ENCODE measurements around the gene DHRS7.

The DHRS7 gene

DNA sequence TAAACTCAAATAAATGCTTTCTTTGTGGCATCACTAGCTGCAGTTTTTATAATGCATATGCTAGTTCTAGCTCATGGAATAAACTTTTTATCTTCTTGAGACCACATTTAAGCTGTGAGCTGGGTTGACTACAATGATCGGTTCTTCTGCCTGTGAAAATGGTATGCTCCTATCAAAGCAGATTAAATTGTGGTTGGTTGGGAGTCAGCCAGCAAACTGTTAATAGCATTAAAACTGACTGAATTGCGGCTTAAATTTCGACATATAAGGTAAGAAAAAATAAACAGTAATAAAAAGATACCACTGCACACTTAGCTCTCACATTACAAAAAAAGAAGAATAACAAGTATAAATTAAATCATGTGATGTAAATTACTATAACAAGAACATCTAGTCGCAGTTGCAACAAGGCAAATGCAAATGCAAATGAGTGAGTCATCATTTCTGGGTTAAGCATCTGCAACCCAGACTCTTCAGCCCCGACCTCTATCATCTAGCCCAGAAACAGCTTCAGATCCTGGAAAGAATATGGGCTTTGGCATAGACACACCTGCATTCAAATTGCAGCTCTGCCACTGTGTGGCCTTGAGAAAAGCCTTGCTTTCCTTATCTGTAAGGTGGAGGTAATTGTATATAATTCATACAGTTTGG lies 19.8 kb upstream of the DHRS7 start:
- no peak for DNase-seq (ENCODE audit: low read depth)

DNA sequence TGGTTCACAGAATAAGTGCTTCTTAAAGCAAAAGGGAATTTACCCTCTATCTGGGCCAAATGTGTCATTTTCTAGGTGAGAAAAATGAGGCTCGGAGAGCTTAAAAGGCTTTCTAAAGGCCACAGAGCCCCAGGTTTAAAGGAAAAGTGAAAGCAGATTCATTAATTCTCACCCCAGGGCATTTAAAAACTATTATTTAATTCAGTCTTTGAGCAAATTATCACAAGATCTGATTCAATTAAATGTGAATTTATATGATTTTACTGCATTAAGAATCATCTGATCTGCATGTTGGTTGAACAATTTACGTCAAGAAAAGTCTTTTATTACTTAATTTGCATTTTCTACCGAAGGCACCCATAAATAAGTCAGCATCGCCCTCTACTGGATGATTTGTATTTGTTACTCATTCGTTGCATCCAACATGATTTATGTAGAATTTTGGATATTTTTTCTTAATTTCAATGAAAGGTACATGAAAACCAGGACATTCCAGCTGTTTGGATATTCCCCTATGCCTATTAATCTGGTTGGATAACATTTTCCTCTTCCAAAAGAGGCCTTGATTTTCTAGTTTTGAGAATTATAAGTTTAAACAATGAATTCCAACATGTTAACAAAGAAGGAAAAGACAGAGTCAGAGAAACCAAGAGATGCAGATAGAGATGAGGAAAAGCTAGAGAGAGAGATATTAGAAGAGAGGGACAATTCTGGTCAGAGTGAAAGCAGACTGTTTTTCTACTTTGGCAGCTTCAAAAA lies 19.1 kb upstream of the DHRS7 start:
- no peak for DNase-seq (ENCODE audit: low read depth)

DNA sequence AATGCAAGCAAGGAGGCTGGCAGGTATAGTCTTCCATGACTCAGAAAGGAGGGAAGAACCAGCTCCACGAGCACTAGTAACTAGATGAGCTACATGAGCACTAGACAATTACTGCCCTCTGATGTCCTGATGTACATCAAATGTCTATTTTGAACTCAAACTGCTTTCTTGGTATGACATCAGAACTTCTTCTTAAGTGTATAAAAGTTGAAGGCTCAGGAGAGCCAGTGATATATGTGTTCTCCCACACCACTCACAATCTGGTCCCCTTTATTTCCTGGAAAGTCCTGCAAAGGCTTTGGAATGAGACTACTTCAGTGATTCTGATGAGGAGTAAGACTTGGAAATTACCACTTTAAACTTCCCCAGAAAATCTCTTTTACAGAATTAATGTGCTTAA lies 18.5 kb upstream of the DHRS7 start:
- DNase-seq (ENCODE audit: low read depth): no peak

DNA sequence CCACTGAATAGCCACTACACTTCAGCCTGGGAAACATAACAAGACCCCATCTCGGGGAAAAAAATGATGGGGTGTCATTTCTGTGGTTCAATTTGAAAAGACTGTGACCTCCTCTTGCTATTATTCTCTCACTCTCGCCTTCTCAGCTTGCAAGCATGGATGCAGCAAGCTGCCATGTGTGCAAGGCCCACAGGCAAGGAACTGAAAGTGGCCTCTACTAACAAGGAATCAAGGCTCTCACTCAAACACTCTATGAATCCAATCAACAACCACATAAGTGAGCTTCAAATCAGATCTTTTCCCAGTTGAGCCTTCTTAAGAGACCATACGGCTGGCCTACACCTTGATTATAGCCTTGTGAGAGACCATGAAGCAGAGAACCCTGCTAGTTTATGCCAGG lies 17.9 kb upstream of the DHRS7 start:
- no peak for DNase-seq (ENCODE audit: low read depth)

DNA sequence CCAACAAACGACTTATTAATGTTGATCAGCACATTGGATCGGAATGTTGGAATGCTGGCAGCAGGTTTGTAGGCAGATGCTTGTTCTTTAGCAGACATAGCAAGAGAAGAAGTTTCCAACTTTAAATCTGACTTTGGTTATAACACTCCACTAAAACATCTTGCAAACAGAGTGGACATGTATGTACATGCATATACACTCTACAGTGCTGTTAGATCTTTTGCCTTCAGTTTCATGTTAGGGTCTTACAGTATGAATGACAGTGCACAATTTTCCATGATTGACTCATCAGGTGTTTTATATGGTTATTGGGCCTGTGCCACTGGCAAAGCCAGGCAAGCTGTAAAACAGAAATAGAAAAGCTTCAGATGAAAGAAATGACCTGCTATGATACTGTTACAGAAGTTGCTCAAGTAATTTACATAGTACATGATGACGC lies 14.3 kb upstream of the DHRS7 start:
- no peak for DNase-seq (ENCODE audit: low read depth)

DNA sequence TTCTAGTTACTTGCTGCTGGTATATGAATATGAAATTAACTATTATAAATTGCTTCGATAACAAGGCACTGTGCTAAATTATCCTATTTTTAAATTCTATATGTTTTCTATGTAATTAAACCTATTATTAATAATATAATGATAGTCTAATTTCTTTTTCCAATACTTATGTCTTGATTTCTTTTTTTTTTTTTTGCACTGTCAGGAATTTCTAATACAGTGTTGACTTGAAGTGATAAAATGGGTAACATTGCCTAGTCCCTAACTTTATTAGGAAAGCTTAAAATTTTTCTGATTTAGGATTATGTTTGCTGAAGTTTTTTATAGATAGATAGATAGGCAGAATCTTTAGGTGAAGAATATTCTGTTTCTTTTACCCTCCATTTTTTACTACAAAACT lies 13.6 kb upstream of the DHRS7 start:
- DNase-seq (ENCODE audit: low read depth): no peak

DNA sequence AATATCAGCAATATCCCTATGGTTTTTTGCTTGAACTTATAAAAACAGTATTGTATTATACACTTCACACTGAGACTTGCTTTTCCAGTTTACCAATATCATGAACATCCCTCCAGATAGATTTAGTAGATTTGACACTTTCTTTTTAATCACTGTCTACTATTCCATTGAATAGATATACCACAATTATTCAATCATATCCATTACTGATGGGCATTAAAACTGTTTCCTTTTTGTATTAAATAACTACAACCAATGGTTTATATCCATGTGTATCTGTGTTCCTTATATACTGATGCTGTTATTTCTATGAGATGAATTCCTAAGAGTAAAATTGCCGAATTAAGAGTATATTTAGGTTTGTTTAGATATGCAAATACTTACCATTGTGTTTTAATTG lies 13.0 kb upstream of the DHRS7 start:
- no peak for DNase-seq (ENCODE audit: low read depth)

DNA sequence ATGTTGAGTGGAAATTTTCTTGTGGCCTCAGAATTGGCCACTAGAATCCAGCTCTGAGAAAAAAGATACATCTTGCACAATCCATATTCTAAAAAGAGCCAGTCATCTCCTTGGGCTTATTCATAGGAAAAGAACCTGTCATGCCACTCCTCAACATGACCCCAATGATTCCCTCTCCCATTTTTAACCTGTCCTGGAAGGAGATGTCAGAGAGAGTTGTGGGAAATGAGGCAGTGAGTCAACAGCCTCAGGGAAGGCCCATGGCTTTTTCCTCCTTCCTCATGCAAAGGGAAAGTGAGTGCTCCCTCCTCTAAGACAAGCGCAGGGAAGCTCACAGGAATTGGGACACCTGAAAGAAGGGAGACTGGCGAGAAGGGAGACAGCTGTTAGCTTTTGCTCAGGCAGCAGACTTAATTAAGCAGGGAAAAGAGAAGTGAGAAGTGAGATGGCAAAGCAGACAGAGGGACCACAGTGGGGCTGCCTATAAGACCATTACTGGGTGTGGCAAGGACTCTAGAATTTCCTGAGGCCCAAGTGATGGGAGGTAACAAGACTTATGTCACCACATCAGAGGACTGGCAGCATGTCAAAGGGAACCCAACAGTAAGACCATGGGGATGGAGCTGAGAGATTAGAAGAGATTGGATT lies 10.2 kb upstream of the DHRS7 start:
- DNase-seq (ENCODE audit: low read depth): no peak

DNA sequence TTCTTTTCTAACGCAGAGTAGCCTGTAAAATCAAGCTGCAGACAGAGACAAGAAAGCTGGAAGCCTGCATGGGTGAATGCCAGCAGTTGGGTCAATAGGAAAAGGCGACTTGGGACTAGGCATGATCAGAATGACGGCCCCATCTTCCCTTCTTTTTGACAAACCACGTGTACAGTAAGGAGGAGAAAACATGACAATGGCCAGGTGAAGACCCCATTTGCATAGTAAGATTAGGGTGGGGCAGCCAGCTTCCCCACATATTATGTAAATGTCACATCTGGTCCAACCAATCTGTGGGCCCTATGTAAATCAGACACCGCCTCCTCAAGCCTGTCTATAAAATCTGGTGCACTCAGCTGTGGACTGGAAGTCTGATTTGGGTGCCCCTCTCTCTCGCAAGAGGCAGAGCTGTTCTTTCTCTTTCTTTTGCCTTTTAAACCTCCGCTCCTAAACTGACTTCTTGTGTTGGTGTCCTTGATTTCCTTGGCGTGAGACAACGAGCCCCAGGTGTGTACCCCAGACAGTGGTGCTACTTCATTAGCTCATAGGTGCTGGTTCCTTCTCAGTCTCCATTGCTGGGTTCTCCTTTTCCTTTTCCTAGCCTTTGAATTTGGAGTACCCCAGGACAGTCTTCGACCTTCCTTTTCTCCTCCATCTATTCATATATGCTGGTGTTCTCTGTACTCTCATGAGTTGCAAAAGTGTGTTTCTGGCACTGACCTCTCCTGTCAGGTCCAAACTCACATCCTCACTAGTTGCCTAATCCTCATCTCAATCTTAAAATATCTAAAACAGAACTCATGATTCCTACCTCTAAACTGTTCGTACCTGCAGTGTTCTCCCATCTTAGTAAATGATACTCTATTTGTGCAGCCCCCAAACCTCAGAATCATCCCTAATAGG lies 9.4 kb upstream of the DHRS7 start:
- no peak for DNase-seq (ENCODE audit: low read depth)

DNA sequence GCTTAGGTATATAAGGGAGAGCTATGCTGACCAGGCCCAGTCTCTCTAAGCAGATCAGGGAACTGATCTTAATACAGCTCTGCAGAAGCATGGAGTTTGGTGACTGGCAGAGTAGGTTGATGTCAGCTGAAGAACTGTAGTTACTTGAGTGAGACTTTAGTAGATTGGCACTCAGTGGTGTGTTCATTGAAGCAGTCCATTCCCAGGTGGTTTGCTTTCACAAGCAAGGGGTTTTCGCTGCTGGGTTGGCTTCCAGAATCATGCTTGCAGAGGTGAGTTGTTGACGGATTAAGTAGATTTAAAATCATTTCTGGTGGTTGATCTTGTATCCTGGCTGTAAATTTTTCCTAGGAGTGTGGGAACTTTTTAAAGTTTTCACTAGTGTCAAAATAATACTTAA lies 6.5 kb upstream of the DHRS7 start:
- DNase-seq (ENCODE audit: low read depth): no peak

DNA sequence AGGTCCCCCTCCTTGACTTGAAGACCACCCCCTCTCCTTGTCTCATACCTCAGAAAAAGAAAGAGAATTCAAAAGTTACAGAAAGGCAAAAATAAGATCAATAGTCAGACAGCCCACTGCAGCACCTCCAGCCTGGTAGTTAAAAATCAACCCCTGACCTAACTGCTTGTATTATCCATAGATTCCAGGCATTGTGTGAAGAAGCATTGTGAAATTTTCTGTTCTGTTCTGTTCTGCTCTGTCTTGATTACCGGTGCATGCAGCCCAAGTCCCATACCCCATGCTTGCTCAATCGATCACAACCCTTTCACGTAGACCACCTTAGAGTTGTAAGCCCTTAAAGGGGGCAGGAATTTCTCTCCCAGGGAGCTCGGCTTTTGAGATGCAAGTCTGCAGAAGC lies 5.8 kb upstream of the DHRS7 start:
- no peak for DNase-seq (ENCODE audit: low read depth)

DNA sequence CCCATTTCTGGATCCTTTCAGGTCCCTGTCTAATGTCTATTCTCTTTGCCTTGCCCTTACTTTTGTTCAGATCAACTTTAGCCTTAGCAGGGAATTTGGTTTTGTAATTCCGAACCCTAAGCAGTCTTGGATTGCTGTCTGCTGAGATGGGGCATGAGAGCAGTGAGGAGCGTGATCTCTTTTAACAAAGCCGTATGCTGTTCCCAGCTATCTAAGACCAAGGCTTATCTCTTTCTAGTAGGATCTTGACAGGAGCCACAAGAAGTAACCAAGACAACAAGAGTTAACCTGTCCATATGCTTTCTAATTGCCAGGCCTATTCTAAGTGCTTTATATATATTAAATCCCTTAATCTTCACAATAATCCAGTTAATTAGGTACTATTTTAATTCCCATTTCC lies 4.5 kb upstream of the DHRS7 start:
- DNase-seq (ENCODE audit: low read depth): no peak

DNA sequence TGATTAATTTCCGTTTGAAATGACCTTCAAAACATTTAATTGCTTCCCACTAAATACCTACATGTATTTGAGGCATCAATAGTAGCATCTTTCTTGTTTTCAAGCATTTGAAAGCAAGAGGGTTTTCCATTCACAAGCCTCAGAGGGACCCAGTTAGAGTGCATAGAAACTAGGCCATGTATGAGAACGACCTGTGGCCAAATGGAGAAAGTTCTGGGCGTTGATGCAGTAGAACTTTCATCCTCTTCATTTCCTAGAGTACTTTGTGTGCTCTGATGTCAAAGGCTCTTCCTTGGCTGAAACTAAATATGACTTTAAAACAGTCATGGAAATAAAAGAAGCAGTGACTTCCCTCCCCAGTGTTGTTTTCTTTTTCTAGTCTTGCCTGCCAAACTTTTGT lies 944 bp upstream of the DHRS7 start:
- no peak for DNase-seq (ENCODE audit: low read depth)

DNA sequence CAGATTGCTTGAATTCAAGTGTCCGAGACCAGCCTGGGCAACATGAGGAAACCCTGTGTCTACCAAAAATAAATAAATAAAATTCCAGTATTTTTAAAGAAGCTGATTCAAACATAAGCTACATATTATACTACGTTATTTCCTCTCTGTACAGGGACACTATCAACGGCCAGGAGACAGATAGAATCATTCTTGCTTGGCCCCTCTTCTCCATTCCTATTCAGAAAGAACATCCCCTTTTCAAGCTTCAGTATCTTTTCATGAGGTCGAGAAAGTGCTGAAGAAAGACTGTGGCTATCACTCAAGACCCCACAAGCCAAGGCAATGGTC lies 314 bp upstream of the DHRS7 start:
- DNase-seq (ENCODE audit: low read depth): no peak

DNA sequence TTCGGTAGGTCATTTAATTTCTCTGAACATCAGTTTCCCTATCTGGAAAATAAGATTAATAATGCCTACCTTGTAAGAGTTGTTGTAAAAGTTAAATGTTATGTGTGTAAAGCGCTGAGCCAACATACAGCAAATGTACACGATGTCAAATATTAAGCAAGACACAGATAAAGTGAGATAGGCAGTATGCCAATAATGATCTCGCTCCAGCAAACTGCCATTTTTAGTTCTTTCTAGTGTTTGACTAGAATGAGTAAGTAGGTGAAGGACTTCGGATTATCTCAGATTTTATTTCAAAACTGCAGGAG lies 840 bp downstream of the DHRS7 start:
- DNase-seq (ENCODE audit: low read depth): no peak

DNA sequence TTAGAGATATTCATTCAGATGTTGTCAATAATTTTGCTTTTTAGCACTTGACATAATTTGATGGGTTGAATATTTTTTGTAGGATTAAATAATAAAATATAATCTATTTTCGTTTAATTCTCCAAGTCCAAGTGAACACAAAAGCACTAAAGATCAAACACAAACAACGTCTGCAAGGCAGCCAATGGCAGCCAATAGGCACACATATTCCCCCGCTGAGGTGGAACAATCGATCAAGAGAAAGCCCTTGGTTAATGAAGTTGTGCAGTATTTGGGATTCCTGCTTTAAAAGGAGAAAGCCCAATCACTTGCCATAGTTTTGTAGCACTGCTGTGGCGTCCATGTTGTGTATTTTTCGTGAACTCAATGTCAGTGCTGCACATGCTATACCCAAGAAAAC lies 1.5 kb downstream of the DHRS7 start:
- no peak for DNase-seq (ENCODE audit: low read depth)

DNA sequence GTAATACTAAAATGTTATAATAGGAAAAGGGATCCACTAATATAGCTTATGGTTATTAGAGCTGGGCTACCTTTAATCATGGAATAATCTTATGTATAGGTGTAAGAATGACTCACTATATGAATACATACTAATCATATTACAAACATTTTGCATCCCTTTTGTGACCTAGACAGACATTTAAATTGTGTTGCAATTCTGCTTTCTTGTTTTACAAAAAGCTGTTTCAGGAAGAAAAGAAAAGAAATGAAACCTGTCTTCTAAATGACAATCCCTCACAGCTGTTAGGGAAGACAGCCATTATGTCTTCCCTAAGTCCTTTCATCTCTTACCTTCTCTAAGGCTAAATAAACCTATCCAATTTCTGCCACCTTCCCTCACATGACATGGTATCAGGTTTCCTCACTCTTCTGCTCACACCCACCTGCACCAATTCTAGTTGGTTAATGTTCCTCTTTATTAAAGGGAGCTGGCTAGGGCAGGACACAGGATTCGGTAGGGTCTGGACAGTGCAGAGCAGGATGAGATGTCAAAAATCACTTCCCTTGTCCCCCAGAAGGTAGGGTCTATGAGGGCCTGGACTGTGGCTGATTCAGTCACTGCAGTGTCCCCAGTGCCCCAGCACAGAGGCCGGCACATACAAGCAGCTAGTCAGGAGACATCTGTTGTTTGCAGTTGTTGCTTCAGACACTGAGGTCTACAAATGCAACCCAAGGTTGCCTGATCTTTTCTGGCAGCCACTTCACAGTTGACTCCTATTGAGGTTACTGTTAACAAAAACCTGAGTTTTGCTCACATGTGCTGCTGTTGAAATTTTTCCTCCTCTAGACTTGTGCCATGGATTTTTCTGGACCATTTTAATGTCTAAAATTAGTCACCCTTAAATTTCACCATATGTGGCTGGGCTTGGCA lies 3.7 kb downstream of the DHRS7 start:
- no peak for DNase-seq (ENCODE audit: low read depth)

DNA sequence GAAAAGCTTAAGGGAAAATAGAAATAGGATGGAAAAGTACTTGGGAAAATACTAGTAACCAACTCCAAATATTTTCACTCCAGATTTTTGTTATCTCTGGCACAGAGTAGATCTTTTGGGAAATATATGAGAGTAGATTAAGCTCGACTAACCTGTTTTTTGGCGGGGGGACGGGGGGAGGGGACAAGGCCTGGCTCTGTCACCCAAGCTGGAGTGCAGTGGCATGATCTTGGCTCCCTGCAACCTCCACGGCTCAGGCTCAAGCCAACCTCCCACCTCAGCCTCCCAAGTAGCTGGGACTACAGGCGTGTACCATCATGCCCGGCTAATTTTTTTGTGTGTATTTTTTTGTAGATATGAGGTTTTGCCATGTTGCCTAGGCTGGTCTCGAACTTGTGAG lies 4.8 kb downstream of the DHRS7 start:
- DNase-seq (ENCODE audit: low read depth): no peak

DNA sequence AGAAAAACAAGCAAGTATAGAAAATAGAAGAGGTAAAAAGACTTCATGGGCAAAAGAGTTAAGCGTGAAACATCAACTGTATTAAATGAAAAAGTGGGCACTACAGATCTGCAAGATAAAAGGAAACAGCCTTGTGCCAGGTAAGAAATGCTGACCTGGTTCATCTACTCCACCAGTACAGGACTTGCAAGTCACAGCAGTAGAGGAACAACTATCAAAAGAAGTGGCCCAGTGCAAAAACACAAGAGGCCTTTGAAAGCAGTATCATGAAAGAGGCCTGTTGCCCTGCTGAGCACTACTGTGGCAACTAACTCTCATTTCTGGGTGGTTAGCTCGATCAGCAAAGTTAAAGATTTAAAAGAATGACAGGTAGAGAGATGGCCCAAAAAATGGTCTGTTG lies 10.5 kb downstream of the DHRS7 start:
- no peak for DNase-seq (ENCODE audit: low read depth)

DNA sequence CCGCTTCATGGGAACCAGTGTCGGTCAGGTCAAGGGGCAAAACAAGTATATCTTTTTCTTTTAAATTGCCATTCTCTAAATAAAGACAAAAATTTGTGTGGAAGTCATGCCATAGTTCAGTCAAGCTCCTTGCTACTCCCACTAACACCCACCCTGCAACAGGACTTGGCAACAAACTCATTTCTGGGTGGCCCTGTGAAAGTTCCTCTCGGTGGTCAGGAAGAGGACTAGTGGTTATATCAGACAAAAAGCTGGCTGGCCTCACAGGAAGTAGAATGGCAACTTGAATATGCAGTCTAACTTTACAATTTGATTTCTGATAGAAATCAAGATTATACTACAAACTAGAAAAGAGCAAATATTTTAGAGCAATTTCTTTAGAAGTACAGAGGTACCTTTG lies 11.2 kb downstream of the DHRS7 start:
- no peak for DNase-seq (ENCODE audit: low read depth)

DNA sequence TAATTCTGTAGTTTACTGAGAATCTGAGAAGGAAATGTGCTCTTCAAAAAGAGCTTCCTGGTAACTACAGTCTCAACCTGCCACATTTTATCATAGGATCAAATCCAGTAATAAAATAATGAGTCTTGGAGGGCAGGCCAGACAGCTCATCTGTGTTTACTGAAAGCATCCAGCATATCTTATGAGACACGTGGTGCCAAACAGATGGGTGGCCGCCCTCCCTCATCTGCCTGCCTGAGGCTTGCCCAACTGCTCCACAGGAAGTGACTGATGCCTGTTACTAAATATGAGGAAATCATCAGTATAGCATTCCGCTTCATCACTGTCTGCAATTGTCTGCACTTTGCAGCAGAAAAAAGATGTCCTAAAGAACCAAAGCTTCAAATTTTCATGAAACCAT lies 13.5 kb downstream of the DHRS7 start:
- DNase-seq (ENCODE audit: low read depth): peak; percentile 53

DNA sequence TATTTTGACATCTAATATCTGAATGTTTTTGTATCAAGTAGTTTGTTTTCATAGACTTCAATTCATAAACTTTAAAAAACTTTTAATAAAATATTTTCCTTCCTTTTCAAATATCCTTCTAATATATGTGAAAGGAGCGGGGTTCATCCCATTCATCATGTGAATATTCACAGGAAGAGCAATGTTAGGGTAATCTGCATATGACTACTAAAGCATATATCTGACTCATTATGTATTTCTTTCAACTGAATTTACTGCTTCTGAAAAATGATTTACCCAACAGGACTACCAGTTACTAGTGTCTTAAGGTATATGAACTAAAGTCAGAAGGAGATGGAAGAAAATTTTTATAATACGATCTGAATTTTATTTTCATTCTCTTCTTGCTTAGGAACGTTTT lies 30.5 kb downstream of the DHRS7 start:
- DNase-seq (ENCODE audit: low read depth): no peak
